OCI-LY1 (cell line): ENCODE data around the gene WDR89.
A peak's percentile ranks its signal among the peaks of the same experiment; 100 is the strongest.

Experiments
- H2AFZ ChIP-seq: fragments of 200-600 bp; sonication (generic), shearing (Covaris generic); 2 replicates; pipeline ENCODE4 v1.6.0; 2014; ENCODE audit warnings: antibody characterized with exemption, mild to moderate bottlenecking, low read length
- H3F3A ChIP-seq: fragments of 200-600 bp; sonication (generic), shearing (Covaris generic); 2 replicates; pipeline ENCODE4 v1.6.0; 2014; ENCODE audit warnings: mild to moderate bottlenecking, antibody characterized with exemption, low read length, moderate library complexity; ENCODE audit not compliant: insufficient read depth
- H3K27ac ChIP-seq: fragments of 200-600 bp; sonication (generic); 2 replicates; pipeline ENCODE4 v1.5.1; 2014; ENCODE audit warnings: low read length, mixed run types, mild to moderate bottlenecking, low read depth; ENCODE audit not compliant: poor library complexity, severe bottlenecking
- H3K27me3 ChIP-seq: fragments of 200-600 bp; sonication (generic); 2 replicates; pipeline ENCODE4 v1.6.0; 2014; ENCODE audit warnings: antibody characterized with exemption, mild to moderate bottlenecking, low read length, moderate library complexity; ENCODE audit not compliant: insufficient read depth
- H3K36me3 ChIP-seq: fragments of 200-600 bp; sonication (generic); 2 replicates; pipeline ENCODE4 v1.6.1; 2014; ENCODE audit warnings: mild to moderate bottlenecking, antibody characterized with exemption, low read length, moderate library complexity, mixed read lengths; ENCODE audit not compliant: insufficient read depth
- H3K4me1 ChIP-seq: fragments of 200-600 bp; sonication (generic); 2 replicates; pipeline ENCODE4 v1.5.1; 2014; ENCODE audit warnings: mild to moderate bottlenecking, low read length, moderate library complexity; ENCODE audit not compliant: insufficient read depth, severe bottlenecking
- H3K4me2 ChIP-seq: fragments of 200-600 bp; sonication (generic), shearing (Covaris generic); 2 replicates; pipeline ENCODE4 v1.6.1; 2014; ENCODE audit warnings: low read length
- H3K4me3 ChIP-seq: fragments of 200-600 bp; sonication (generic); 2 replicates; pipeline ENCODE4 v1.5.1; 2014; ENCODE audit warnings: low read length, low read depth, mild to moderate bottlenecking, mixed read lengths; ENCODE audit not compliant: poor library complexity, severe bottlenecking
- H3K79me2 ChIP-seq: fragments of 200-600 bp; shearing (Covaris generic); 2 replicates; pipeline ENCODE4 v1.6.1; 2016; ENCODE audit warnings: mixed run types, low read length, mixed read lengths; ENCODE audit not compliant: insufficient read depth
- H3K9ac ChIP-seq: fragments of 200-600 bp; sonication (generic), shearing (Covaris generic); 2 replicates; pipeline ENCODE4 v1.6.1; 2014; ENCODE audit warnings: mild to moderate bottlenecking, low read length, mixed read lengths
- H3K9me2 ChIP-seq: fragments of 200-600 bp; sonication (generic), shearing (Covaris generic); 2 replicates; pipeline ENCODE4 v1.6.1; 2014; ENCODE audit warnings: low read depth, mild to moderate bottlenecking, low read length, mixed read lengths
- H3K9me3 ChIP-seq: fragments of 200-600 bp; shearing (Covaris generic); 2 replicates; pipeline ENCODE4 v1.6.1; 2014; ENCODE audit warnings: low read length, mixed read lengths
- H4K20me1 ChIP-seq: fragments of 200-600 bp; sonication (generic), shearing (Covaris generic); 2 replicates; pipeline ENCODE4 v1.6.0; 2016; ENCODE audit warnings: mild to moderate bottlenecking, low read length; ENCODE audit not compliant: insufficient read depth
- CTCF ChIP-seq: fragments of 200-600 bp; sonication (generic), shearing (Covaris generic); IDR thresholded peaks from 2 replicates; pipeline ENCODE4 v1.5.1; 2017; ENCODE audit warnings: mild to moderate bottlenecking, antibody characterized with exemption, low read length, moderate library complexity, mixed read lengths
- EZH2 ChIP-seq: fragments of 200-600 bp; sonication (generic), shearing (Covaris generic); IDR thresholded peaks from 2 replicates; pipeline ENCODE4 v1.8.0; 2017; ENCODE audit warnings: borderline replicate concordance, mixed run types, mild to moderate bottlenecking, antibody characterized with exemption, low read length, moderate library complexity, mixed read lengths

WDR89 gene

GRCh38 chr14:63603749-63604277, 37.9 kb downstream of the WDR89 start:
- TF ChIP-seq EZH2 (no peak), CTCF (no peak)
- peak overlapping the region; percentile 71 for H3K27ac ChIP-seq

GRCh38 chr14:63598807-63599206, 42.9 kb downstream of the WDR89 start:
- H3K9ac ChIP-seq, result no peak overlapping the region
- H3K27ac ChIP-seq, result no peak overlapping the region
- H3K9me2 ChIP-seq, result no peaks in the 10 kb centered on the region
- no peak overlapping the region for H2AFZ ChIP-seq
- peaks cover 58% of the 10 kb centered on the region for H3K36me3 ChIP-seq
- peaks cover 7% of the 10 kb centered on the region; the same call in 1 of the 2 replicates for H3K9me3 ChIP-seq
- H3K27me3 ChIP-seq, result no peaks in the 10 kb centered on the region
- TF ChIP-seq CTCF (no peak), EZH2 (no peak)
- peaks cover 5% of the 10 kb centered on the region for H3K4me1 ChIP-seq
- H3F3A ChIP-seq, result no peaks in the 10 kb centered on the region
- no peaks in the 10 kb centered on the region for H3K79me2 ChIP-seq
- H3K4me2 ChIP-seq, result no peak overlapping the region
- H4K20me1 ChIP-seq, result no peaks in the 10 kb centered on the region
- H3K4me3 ChIP-seq, result no peak overlapping the region

More at GRCh38 chr14:63603749-63604277, 37.9 kb downstream of the WDR89 start:
- Histone ChIP-seq H3K79me2 (0 out of 2 replicates have a peak, but pooled peaks cover 7% of the 10 kb centered on the region), H3K36me3 (peaks cover 34% of the 10 kb centered on the region), H3F3A (no peaks in the 10 kb centered on the region), H3K4me1 (peaks cover 16% of the 10 kb centered on the region), H3K4me2 (no peak overlapping the region), H3K9me2 (no peaks in the 10 kb centered on the region), H2AFZ (no peak overlapping the region), H3K9ac (no peak overlapping the region), H3K27me3 (no peaks in the 10 kb centered on the region), H3K4me3 (no peak overlapping the region), H4K20me1 (no peaks in the 10 kb centered on the region), H3K9me3 (no peaks in the 10 kb centered on the region)

- H3K36me3 ChIP-seq, result peaks cover 51% of the 10 kb centered on the region
- H3F3A ChIP-seq, result no peaks in the 10 kb centered on the region
- peaks cover 10% of the 10 kb centered on the region; the same call in 1 of the 2 replicates for H3K9me3 ChIP-seq
- no peak overlapping the region for H3K4me3 ChIP-seq
- no peaks in the 10 kb centered on the region for H3K27me3 ChIP-seq
- TF ChIP-seq CTCF (no peak), EZH2 (no peak)
- no peaks in the 10 kb centered on the region for H3K9me2 ChIP-seq
- H2AFZ ChIP-seq, result no peak overlapping the region
- H3K4me2 ChIP-seq, result no peak overlapping the region
- H3K9ac ChIP-seq, result no peak overlapping the region
- no peak overlapping the region for H3K27ac ChIP-seq
- no peaks in the 10 kb centered on the region for H3K4me1 ChIP-seq
- no peaks in the 10 kb centered on the region for H3K79me2 ChIP-seq
- no peaks in the 10 kb centered on the region for H4K20me1 ChIP-seq
Measured at GRCh38 chr14:63596998-63597658, 44.5 kb downstream of the WDR89 start.
